HG02588 (cell line): ENCODE results near the gene JMJD6.
"Not testable (repeated sequence)": the region's sequence is repeated elsewhere in the genome, so short reads cannot be mapped to it uniquely, and the experiment has no call there.

Source experiments
- ATAC-seq: cut with Tn5 transposase; IDR thresholded peaks from one replicate; pipeline ENCODE4 v1.9.1; 2021; ENCODE audit warnings: mild to moderate bottlenecking, moderate library complexity; ENCODE audit not compliant: unreplicated experiment

JMJD6 gene

DNA sequence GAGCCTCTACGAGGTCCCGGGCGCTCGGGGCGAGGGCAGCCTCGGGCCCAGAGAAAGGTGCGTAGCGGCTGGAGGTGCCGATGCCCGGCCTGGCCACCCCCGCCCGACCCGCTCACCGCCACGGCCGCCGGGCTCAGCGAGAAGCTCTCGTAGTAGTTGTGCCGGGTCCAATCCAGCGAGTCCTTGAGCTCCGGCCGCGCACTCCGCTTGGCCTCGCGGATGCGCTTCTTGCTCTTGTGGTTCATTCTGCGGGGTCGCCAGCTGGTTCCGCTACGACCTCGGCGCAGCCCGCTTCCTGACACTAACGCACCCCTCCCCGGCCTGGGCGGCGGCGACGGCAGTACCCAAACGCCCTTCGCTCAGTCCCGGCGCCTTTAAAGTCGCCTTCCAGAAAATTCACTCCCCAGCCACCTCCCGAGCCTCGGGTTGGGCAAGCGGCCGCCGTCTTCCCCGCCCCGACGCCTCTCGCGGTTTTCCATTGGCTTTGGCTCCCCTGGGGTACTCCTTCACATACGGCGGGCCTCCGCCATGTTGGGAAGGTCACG, at the start of gene JMJD6:
Gene JMJD6 (minus strand): TSS at position 376 of the 545 bp plus-strand sequence. CDS start 131 bp downstream, at position 245.
- peak; percentile 68 for ATAC-seq

GRCh38 chr17:76775021-76775600, 48.7 kb upstream of the JMJD6 start:
- no peak for ATAC-seq

GRCh38 chr17:76772842-76773525, 46.6 kb upstream of the JMJD6 start:
- ATAC-seq: no peak

DNA sequence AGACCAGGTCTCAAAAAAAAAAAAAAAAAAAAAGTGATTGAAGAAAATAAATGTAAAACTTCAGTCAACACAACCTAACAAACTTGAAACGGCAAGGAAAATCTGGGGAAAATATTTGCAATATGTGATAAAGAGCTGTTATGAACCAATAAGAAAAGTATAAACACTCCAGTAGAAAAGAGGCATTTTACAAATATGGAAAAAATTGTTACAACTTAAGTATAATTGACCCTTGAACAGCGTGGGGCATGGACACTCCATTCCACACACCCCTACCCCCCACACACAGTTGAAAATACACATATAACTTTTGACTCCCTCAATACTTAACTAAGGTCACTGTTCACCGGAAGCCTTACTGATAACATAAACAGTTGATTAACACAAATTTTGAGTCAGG, 32.2 kb upstream of the JMJD6 start:
- no peak for ATAC-seq

DNA sequence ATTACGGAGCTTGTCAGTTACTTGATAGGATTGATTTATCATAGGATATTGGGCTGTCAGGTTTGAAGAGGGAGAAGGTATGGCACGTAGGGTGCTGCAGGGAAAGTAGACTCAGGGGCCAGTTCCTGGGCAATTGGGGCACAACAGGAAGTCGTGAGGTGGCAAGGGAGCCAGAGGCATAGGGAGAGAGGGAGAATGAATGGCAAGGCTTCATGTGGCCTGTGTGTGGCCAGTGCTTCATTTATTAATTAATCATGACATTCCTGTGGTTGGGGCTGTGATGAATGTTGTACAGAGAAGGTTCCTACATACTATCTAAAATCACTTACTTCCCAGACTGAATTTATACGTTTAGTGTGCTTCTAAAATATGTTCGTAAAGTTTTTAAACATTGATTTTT, 30.9 kb upstream of the JMJD6 start:
- no peak for ATAC-seq

GRCh38 chr17:76755285-76755684, 28.9 kb upstream of the JMJD6 start:
- no peak for ATAC-seq

DNA sequence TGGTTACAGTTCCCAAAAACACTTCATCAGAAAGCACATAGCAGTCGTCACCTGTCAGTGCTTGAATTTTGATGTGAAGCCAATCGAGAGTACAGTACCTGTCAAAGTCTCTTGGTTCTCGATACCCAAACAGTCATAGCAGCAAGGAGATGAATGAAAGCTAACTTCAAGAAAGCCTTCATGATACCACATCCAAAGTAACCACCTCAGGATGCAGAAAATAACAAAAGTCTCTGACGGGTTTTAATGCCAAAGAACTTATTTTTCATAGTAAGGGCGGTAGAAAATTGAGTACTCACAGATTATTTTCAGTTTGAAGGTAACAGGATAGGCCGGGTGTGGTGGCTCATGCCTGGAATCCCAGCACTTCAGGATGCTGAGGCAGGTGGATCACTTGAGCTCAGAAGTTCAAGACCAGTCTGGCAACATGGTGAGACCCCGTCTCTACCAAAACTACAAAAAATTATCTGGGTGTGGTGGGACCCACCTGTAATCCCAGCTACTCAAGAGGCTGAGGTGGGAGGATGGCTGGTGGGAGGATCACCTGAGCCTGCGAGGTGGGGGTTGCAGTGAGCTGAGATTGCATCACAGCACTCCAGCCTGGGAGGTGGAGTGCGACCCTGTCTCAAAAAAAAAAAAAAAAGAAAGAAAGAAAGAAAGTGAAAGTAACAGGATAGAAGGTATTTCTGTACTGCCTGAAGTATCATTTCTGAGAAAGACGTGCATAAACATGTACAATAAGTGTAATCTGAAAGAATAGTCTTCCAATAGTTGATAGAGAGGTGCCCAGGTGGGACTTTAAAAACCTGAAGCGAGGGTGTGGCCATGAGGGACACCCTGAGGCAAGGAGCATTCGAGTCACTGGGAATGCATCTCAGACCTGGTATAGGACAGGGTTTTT, 26.9 kb upstream of the JMJD6 start:
- no peak for ATAC-seq

- no peak for ATAC-seq
These were observed 25.6 kb upstream of the JMJD6 start for GRCh38 chr17:76752006-76752405.

- no peak for ATAC-seq
These were observed 25.1 kb upstream of the JMJD6 start for GRCh38 chr17:76751416-76751993.

- no peak for ATAC-seq
These were observed 22.3 kb upstream of the JMJD6 start for GRCh38 chr17:76748657-76749056.

DNA sequence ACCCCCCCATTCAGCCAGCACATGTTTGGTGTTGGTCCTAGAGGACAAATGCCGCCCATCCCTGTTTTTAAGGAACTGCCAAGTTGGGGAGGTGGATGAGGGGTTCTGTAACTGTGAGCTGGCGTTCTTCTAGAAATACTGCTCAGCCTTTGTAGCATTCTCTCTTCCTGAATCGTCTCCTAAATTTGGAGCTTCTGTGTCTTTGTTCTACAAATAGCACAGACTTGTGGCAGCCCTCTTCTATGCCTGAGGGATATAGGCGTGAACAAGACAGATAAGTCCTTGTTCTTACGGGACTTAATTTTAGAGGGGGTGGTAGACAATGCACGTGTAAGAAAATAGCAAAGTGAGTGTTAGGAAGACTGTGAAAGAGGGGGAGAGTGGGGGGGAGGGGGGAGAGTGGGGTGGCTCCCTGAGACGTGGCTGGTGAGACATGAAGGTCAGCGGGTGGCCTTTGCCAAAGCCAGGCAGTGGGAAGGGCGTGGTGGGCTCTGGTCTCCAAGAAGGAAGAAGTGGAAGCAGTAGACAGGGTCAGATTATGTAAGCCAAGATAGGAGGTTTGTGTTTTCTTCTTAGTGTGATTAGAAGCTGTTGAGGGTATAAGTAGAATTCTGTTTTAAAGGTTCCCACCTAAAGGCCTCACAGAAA, 21.4 kb upstream of the JMJD6 start:
- ATAC-seq: no peak

- not testable (repeated sequence) for ATAC-seq
These were observed 19.4 kb upstream of the JMJD6 start for GRCh38 chr17:76745785-76746184.

DNA sequence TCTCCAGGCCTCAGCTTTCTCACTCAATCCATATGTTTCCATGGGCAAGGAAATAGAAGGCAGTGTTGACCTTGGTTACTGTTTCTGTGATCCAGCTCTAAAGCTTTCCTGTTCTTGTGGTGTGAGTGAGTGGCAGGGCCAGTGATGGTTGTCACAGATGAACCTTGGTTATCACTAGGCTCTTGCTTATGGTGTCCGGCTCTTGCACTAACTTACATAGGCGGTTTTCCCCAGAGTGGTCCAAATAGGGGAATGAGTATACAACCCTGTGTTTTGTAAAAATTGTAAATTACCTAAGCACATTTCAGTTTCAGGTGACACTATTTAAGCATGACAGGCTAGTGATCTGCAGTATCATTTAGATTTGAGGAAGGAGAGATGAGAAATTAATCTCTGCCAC, 18.3 kb upstream of the JMJD6 start:
- ATAC-seq: no peak

- no peak for ATAC-seq
These were observed 16.6 kb upstream of the JMJD6 start for GRCh38 chr17:76742958-76743357.

GRCh38 chr17:76740329-76741118, 14.1 kb upstream of the JMJD6 start:
- no peak for ATAC-seq

DNA sequence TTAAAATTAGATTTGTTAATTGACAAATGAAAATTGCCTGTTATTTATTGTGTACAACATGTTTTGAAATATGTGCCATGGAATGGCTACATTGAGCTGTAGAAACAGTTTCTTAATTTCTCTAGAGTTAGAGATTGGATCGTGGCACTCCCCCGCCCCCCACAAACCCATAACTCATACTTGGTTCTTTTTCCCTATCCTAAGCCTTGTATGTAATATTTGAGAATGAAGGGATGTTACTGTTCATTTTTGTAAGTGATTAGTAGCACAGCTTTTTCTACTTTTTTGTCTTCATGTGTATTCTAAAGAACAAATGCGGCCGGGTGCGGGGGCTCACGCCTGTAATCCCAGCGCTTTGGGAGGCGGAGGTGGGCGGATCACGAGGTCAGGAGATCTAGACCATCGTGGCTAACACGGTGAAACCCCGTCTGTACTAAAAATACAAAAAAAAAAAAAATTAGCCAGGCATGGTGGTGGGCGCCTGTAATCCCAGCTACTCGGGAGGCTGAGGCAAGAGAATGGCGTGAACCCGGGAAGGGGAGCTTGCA, 13.2 kb upstream of the JMJD6 start:
- ATAC-seq: not testable (repeated sequence)

DNA sequence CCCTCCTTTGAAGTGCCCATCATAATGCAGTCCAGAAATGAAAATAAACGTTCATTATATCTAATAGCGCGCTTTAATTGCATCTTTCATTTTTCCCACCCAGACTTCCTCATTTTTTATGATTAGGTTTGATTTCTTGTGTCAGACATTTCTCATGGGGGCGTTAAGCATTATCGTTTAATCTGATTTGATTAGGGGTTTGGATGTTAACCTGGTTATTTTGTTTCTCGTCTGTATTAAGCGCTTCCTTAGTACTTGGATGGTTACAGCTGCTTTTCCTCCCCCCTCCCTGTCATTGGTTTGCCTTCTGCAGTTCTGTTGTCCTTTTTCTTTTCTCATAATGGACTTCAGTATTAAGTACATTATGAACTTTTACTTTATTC, 12.1 kb upstream of the JMJD6 start:
- no peak for ATAC-seq

DNA sequence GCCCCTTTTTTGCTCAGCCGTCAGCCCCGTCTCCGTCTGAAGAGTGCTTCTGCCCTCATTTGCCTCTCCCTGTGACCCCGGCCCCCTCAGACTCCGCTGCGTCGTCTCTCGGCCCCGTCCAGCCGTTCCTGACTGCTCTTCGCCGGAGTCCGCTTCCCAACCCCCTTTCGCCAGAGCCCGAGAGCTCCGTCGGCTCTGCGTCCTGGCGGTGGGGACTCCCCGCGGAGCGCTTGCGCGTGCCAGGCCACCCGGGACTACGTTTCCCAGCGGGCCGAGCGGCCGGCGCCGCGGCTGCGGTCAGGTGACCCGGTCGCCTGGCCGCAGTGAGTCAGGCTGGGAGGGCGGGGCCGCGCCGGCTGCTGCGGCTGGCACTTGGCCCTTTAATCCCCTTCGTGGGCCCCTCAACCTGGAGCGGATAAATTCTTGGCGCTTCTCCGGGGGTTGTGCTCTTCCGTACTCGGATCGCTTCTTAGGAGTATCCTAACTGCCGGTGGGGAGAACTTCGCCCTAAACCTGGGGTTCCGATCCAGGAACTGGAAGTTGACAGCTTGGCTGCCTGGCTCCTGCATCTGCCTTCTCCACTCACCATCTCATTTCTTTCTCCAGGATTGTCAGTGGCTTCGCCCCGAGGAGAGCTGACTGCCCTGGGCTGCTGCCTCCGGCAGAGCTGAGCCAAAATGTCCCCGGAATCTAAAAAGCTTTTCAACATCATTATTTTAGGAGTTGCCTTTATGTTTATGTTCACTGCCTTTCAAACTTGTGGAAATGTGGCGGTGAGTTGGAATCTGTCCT, 11.5 kb upstream of the JMJD6 start, which contains the start of gene MFSD11:
Gene MFSD11 (plus strand): TSS at position 444 of the 792 bp plus-strand sequence. CDS start 234 bp downstream, at position 678.
- ATAC-seq: peak; percentile 66
